ENCODE results near the gene ERVFRD-1. TPM values are rescaled to one million over a fixed set of nuclear protein-coding genes. Genes with fewer than 3 reads are reported as not detected.

The ERVFRD-1 gene
- total RNA-seq (2012; rRNA removed) = not detected in 2 replicates

- H3K9me3 ChIP-seq (replicated peaks; ENCODE audit: low read length) = no peaks in the 10 kb centered on the region
- no peak within 1 kb of the TSS for H3K4me3 ChIP-seq (ENCODE audit: low read length)
- no peak within 1 kb of the TSS for H3K9ac ChIP-seq (ENCODE audit: low read depth, low read length)
- H3K4me2 ChIP-seq (ENCODE audit: low read length) = no peak within 1 kb of the TSS
- no peaks in the 10 kb centered on the region for H3K36me3 ChIP-seq (ENCODE audit: insufficient read depth, low read length)
- no peaks in the 10 kb centered on the region for H3K4me1 ChIP-seq (ENCODE audit: control insufficient read depth, insufficient read depth, low read length)
- no peaks in the 10 kb centered on the region for H3K27me3 ChIP-seq (ENCODE audit: control insufficient read depth, insufficient read depth, low read length)
Measured at GRCh38 chr6:11110921-11111768, at the start of gene ERVFRD-1. ERVFRD-1 (minus strand) TSS chr6:11111725; CDS start chr6:11105310, 6,415 bp downstream.

GRCh38 chr6:11160199-11160598 lies 48.7 kb upstream of the ERVFRD-1 start:
- H3K4me1 ChIP-seq (ENCODE audit: control insufficient read depth, insufficient read depth, low read length) = peaks cover 16% of the 10 kb centered on the region
- H3K4me3 ChIP-seq (ENCODE audit: low read length) = no peak overlapping the region
- H3K9ac ChIP-seq (ENCODE audit: low read depth, low read length) = no peak overlapping the region
- peaks cover 8% of the 10 kb centered on the region for H3K9me3 ChIP-seq (replicated peaks; ENCODE audit: low read length)
- H3K4me2 ChIP-seq (ENCODE audit: low read length) = no peak overlapping the region
- no peaks in the 10 kb centered on the region for H3K36me3 ChIP-seq (ENCODE audit: insufficient read depth, low read length)
- no peaks in the 10 kb centered on the region for H3K27me3 ChIP-seq (ENCODE audit: control insufficient read depth, insufficient read depth, low read length)

GRCh38 chr6:11155589-11155988 lies 44.1 kb upstream of the ERVFRD-1 start:
- peaks cover 2% of the 10 kb centered on the region for H3K4me1 ChIP-seq (ENCODE audit: control insufficient read depth, insufficient read depth, low read length)
- H3K9me3 ChIP-seq (replicated peaks; ENCODE audit: low read length) = peaks cover 8% of the 10 kb centered on the region
- H3K27me3 ChIP-seq (ENCODE audit: control insufficient read depth, insufficient read depth, low read length) = no peaks in the 10 kb centered on the region
- H3K4me2 ChIP-seq (ENCODE audit: low read length) = no peak overlapping the region
- no peak overlapping the region for H3K9ac ChIP-seq (ENCODE audit: low read depth, low read length)
- no peak overlapping the region for H3K4me3 ChIP-seq (ENCODE audit: low read length)
- no peaks in the 10 kb centered on the region for H3K36me3 ChIP-seq (ENCODE audit: insufficient read depth, low read length)

GRCh38 chr6:11153447-11153846 lies 41.9 kb upstream of the ERVFRD-1 start:
- Histone ChIP-seq H3K36me3 (ENCODE audit: insufficient read depth, low read length) (no peaks in the 10 kb centered on the region), H3K9me3 (replicated peaks; ENCODE audit: low read length) (no peaks in the 10 kb centered on the region), H3K27me3 (ENCODE audit: control insufficient read depth, insufficient read depth, low read length) (no peaks in the 10 kb centered on the region), H3K4me2 (ENCODE audit: low read length) (no peak overlapping the region), H3K4me3 (ENCODE audit: low read length) (no peak overlapping the region), H3K9ac (ENCODE audit: low read depth, low read length) (no peak overlapping the region), H3K4me1 (ENCODE audit: control insufficient read depth, insufficient read depth, low read length) (no peaks in the 10 kb centered on the region)

- no peaks in the 10 kb centered on the region for H3K27me3 ChIP-seq (ENCODE audit: control insufficient read depth, insufficient read depth, low read length)
- no peaks in the 10 kb centered on the region for H3K9me3 ChIP-seq (replicated peaks; ENCODE audit: low read length)
- no peak overlapping the region for H3K4me2 ChIP-seq (ENCODE audit: low read length)
- no peaks in the 10 kb centered on the region for H3K4me1 ChIP-seq (ENCODE audit: control insufficient read depth, insufficient read depth, low read length)
- H3K9ac ChIP-seq (ENCODE audit: low read depth, low read length) = no peak overlapping the region
- no peak overlapping the region for H3K4me3 ChIP-seq (ENCODE audit: low read length)
- H3K36me3 ChIP-seq (ENCODE audit: insufficient read depth, low read length) = no peaks in the 10 kb centered on the region
Measured at GRCh38 chr6:11152581-11152980, 41.1 kb upstream of the ERVFRD-1 start.

GRCh38 chr6:11151488-11151887 lies 40.0 kb upstream of the ERVFRD-1 start:
- Histone ChIP-seq H3K27me3 (ENCODE audit: control insufficient read depth, insufficient read depth, low read length) (no peaks in the 10 kb centered on the region), H3K36me3 (ENCODE audit: insufficient read depth, low read length) (no peaks in the 10 kb centered on the region), H3K4me1 (ENCODE audit: control insufficient read depth, insufficient read depth, low read length) (no peaks in the 10 kb centered on the region), H3K4me3 (ENCODE audit: low read length) (no peak overlapping the region), H3K9ac (ENCODE audit: low read depth, low read length) (no peak overlapping the region), H3K9me3 (replicated peaks; ENCODE audit: low read length) (no peaks in the 10 kb centered on the region), H3K4me2 (ENCODE audit: low read length) (no peak overlapping the region)

- no peaks in the 10 kb centered on the region for H3K4me1 ChIP-seq (ENCODE audit: control insufficient read depth, insufficient read depth, low read length)
- H3K36me3 ChIP-seq (ENCODE audit: insufficient read depth, low read length) = no peaks in the 10 kb centered on the region
- H3K9me3 ChIP-seq (replicated peaks; ENCODE audit: low read length) = no peaks in the 10 kb centered on the region
- H3K9ac ChIP-seq (ENCODE audit: low read depth, low read length) = no peak overlapping the region
- no peak overlapping the region for H3K4me3 ChIP-seq (ENCODE audit: low read length)
- no peaks in the 10 kb centered on the region for H3K27me3 ChIP-seq (ENCODE audit: control insufficient read depth, insufficient read depth, low read length)
- H3K4me2 ChIP-seq (ENCODE audit: low read length) = no peak overlapping the region
Measured at GRCh38 chr6:11149551-11149950, 38.0 kb upstream of the ERVFRD-1 start.

GRCh38 chr6:11146117-11146826 lies 34.7 kb upstream of the ERVFRD-1 start:
- Histone ChIP-seq H3K9me3 (replicated peaks; ENCODE audit: low read length) (no peaks in the 10 kb centered on the region), H3K36me3 (ENCODE audit: insufficient read depth, low read length) (no peaks in the 10 kb centered on the region), H3K4me2 (ENCODE audit: low read length) (no peak overlapping the region), H3K9ac (ENCODE audit: low read depth, low read length) (no peak overlapping the region), H3K4me3 (ENCODE audit: low read length) (no peak overlapping the region), H3K27me3 (ENCODE audit: control insufficient read depth, insufficient read depth, low read length) (no peaks in the 10 kb centered on the region), H3K4me1 (ENCODE audit: control insufficient read depth, insufficient read depth, low read length) (peaks cover 9% of the 10 kb centered on the region)

- Histone ChIP-seq H3K4me3 (ENCODE audit: low read length) (no peak overlapping the region), H3K9me3 (replicated peaks; ENCODE audit: low read length) (no peaks in the 10 kb centered on the region), H3K4me1 (ENCODE audit: control insufficient read depth, insufficient read depth, low read length) (peaks cover 14% of the 10 kb centered on the region), H3K27me3 (ENCODE audit: control insufficient read depth, insufficient read depth, low read length) (no peaks in the 10 kb centered on the region), H3K9ac (ENCODE audit: low read depth, low read length) (no peak overlapping the region), H3K4me2 (ENCODE audit: low read length) (no peak overlapping the region), H3K36me3 (ENCODE audit: insufficient read depth, low read length) (no peaks in the 10 kb centered on the region)
Measured at GRCh38 chr6:11144393-11144851, 32.9 kb upstream of the ERVFRD-1 start.

GRCh38 chr6:11143394-11144371 lies 32.2 kb upstream of the ERVFRD-1 start:
- Histone ChIP-seq H3K4me3 (ENCODE audit: low read length) (no peak overlapping the region), H3K4me1 (ENCODE audit: control insufficient read depth, insufficient read depth, low read length) (peaks cover 18% of the 10 kb centered on the region)

More at GRCh38 chr6:11143394-11144371, 32.2 kb upstream of the ERVFRD-1 start:
- Histone ChIP-seq H3K9ac (ENCODE audit: low read depth, low read length) (no peak overlapping the region), H3K4me2 (ENCODE audit: low read length) (no peak overlapping the region), H3K27me3 (ENCODE audit: control insufficient read depth, insufficient read depth, low read length) (no peaks in the 10 kb centered on the region), H3K36me3 (ENCODE audit: insufficient read depth, low read length) (no peaks in the 10 kb centered on the region), H3K9me3 (replicated peaks; ENCODE audit: low read length) (no peaks in the 10 kb centered on the region)
